OCI-LY1 (cell line): ENCODE measurements around the gene TOX2.

Experiments used
- H2AFZ ChIP-seq: fragments of 200-600 bp; sonication (generic), shearing (Covaris generic); 2 replicates; pipeline ENCODE4 v1.6.0; 2014; ENCODE audit warnings: antibody characterized with exemption, mild to moderate bottlenecking, low read length
- H3F3A ChIP-seq: fragments of 200-600 bp; sonication (generic), shearing (Covaris generic); 2 replicates; pipeline ENCODE4 v1.6.0; 2014; ENCODE audit warnings: mild to moderate bottlenecking, antibody characterized with exemption, low read length, moderate library complexity; ENCODE audit not compliant: insufficient read depth
- H3K27ac ChIP-seq: fragments of 200-600 bp; sonication (generic); 2 replicates; pipeline ENCODE4 v1.5.1; 2014; ENCODE audit warnings: low read length, mixed run types, mild to moderate bottlenecking, low read depth; ENCODE audit not compliant: poor library complexity, severe bottlenecking
- H3K27me3 ChIP-seq: fragments of 200-600 bp; sonication (generic); 2 replicates; pipeline ENCODE4 v1.6.0; 2014; ENCODE audit warnings: antibody characterized with exemption, mild to moderate bottlenecking, low read length, moderate library complexity; ENCODE audit not compliant: insufficient read depth
- H3K36me3 ChIP-seq: fragments of 200-600 bp; sonication (generic); 2 replicates; pipeline ENCODE4 v1.6.1; 2014; ENCODE audit warnings: mild to moderate bottlenecking, antibody characterized with exemption, low read length, moderate library complexity, mixed read lengths; ENCODE audit not compliant: insufficient read depth
- H3K4me1 ChIP-seq: fragments of 200-600 bp; sonication (generic); 2 replicates; pipeline ENCODE4 v1.5.1; 2014; ENCODE audit warnings: mild to moderate bottlenecking, low read length, moderate library complexity; ENCODE audit not compliant: insufficient read depth, severe bottlenecking
- H3K4me2 ChIP-seq: fragments of 200-600 bp; sonication (generic), shearing (Covaris generic); 2 replicates; pipeline ENCODE4 v1.6.1; 2014; ENCODE audit warnings: low read length
- H3K4me3 ChIP-seq: fragments of 200-600 bp; sonication (generic); 2 replicates; pipeline ENCODE4 v1.5.1; 2014; ENCODE audit warnings: low read length, low read depth, mild to moderate bottlenecking, mixed read lengths; ENCODE audit not compliant: poor library complexity, severe bottlenecking
- H3K79me2 ChIP-seq: fragments of 200-600 bp; shearing (Covaris generic); 2 replicates; pipeline ENCODE4 v1.6.1; 2016; ENCODE audit warnings: mixed run types, low read length, mixed read lengths; ENCODE audit not compliant: insufficient read depth
- H3K9ac ChIP-seq: fragments of 200-600 bp; sonication (generic), shearing (Covaris generic); 2 replicates; pipeline ENCODE4 v1.6.1; 2014; ENCODE audit warnings: mild to moderate bottlenecking, low read length, mixed read lengths
- H3K9me2 ChIP-seq: fragments of 200-600 bp; sonication (generic), shearing (Covaris generic); 2 replicates; pipeline ENCODE4 v1.6.1; 2014; ENCODE audit warnings: low read depth, mild to moderate bottlenecking, low read length, mixed read lengths
- H3K9me3 ChIP-seq: fragments of 200-600 bp; shearing (Covaris generic); 2 replicates; pipeline ENCODE4 v1.6.1; 2014; ENCODE audit warnings: low read length, mixed read lengths
- H4K20me1 ChIP-seq: fragments of 200-600 bp; sonication (generic), shearing (Covaris generic); 2 replicates; pipeline ENCODE4 v1.6.0; 2016; ENCODE audit warnings: mild to moderate bottlenecking, low read length; ENCODE audit not compliant: insufficient read depth
- EZH2 ChIP-seq: fragments of 200-600 bp; sonication (generic), shearing (Covaris generic); IDR thresholded peaks from 2 replicates; pipeline ENCODE4 v1.8.0; 2017; ENCODE audit warnings: borderline replicate concordance, mixed run types, mild to moderate bottlenecking, antibody characterized with exemption, low read length, moderate library complexity, mixed read lengths
- TF ChIP-seq, protein P1 (sequence below): fragments of 200-600 bp; sonication (generic), shearing (Covaris generic); IDR thresholded peaks from 2 replicates; pipeline ENCODE4 v1.5.1; 2017; ENCODE audit warnings: mild to moderate bottlenecking, antibody characterized with exemption, low read length, moderate library complexity, mixed read lengths

The TOX2 gene

DNA sequence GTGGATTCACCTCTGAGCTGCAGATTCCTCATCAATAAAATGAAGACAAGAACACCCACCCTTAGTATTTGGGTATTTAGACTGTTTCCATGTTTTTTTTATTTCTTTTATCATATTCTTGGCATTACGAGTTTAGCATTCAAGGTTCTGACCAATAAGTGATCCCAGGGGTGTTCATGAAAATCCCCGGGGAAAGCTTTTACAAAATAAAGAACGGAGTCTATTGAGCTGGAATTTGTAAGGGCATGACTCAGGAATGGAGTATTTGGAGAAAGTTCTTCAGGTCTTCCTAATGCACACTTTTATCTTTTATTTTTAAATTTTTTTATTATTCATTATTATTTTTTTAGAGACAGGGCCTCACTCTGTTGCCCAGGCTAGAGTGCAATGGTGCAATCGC, 19.4 kb upstream of the TOX2 start:
- no peak overlapping the region for H3K27ac ChIP-seq
- no peaks in the 10 kb centered on the region; the same call in 1 of the 2 replicates for H3K36me3 ChIP-seq
- no peaks in the 10 kb centered on the region for H3K4me1 ChIP-seq
- no peak overlapping the region for H3K4me2 ChIP-seq
- no peak for TF ChIP-seq EZH2
- TF ChIP-seq, protein P1, sequence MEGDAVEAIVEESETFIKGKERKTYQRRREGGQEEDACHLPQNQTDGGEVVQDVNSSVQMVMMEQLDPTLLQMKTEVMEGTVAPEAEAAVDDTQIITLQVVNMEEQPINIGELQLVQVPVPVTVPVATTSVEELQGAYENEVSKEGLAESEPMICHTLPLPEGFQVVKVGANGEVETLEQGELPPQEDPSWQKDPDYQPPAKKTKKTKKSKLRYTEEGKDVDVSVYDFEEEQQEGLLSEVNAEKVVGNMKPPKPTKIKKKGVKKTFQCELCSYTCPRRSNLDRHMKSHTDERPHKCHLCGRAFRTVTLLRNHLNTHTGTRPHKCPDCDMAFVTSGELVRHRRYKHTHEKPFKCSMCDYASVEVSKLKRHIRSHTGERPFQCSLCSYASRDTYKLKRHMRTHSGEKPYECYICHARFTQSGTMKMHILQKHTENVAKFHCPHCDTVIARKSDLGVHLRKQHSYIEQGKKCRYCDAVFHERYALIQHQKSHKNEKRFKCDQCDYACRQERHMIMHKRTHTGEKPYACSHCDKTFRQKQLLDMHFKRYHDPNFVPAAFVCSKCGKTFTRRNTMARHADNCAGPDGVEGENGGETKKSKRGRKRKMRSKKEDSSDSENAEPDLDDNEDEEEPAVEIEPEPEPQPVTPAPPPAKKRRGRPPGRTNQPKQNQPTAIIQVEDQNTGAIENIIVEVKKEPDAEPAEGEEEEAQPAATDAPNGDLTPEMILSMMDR, result no peak
- H3K9me3 ChIP-seq, result peaks cover 7% of the 10 kb centered on the region; the same call in 1 of the 2 replicates
- H4K20me1 ChIP-seq, result no peaks in the 10 kb centered on the region
- no peak overlapping the region for H3K9ac ChIP-seq
- peaks cover 4% of the 10 kb centered on the region; the same call in 1 of the 2 replicates for H3K27me3 ChIP-seq
- no peak overlapping the region for H2AFZ ChIP-seq
- H3K9me2 ChIP-seq, result no peaks in the 10 kb centered on the region
- no peak overlapping the region for H3K4me3 ChIP-seq
- no peaks in the 10 kb centered on the region for H3F3A ChIP-seq
- no peaks in the 10 kb centered on the region for H3K79me2 ChIP-seq

DNA sequence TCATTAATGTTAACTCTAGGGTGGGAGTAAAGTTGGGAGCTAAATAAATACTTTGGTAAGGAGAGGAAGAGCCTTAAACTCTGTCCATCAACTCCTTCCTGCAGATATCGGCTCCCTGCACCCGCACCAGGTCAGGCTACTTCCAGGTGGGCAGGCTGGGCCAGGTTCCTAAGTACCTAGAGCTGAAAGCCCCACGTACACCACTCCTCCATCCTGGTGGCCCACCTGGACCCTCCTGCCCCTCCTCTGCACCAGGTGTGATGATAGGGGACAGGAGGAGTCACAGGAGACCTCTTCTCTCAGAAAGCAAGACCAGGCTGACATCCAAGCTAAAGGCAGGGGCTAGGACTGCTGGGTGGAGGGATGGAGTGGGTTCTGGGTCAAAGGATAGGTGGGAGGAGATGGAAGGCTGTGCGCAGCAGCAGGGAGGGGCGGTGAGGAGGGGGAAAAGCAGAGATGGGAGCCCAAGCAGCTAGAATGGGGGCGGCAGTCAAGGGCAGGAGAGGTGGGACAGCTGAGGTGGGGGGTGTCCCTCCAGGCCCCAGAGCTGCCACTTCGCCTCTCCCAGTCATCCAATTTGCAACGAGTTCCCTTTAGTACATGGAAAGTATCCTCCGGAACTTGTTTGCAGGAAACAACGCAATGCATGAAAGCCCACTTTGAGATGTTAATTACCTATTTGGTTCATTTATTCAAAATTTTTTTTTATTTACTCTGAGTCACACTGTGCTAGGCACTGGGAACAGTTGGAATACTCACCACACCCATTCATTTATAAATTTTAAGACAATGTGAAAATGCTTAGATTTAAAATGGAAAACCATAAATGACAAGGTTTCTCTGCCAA, 15.2 kb upstream of the TOX2 start:
- no peaks in the 10 kb centered on the region for H4K20me1 ChIP-seq
- H3K4me3 ChIP-seq, result no peak overlapping the region
- H3F3A ChIP-seq, result no peaks in the 10 kb centered on the region
- no peak overlapping the region for H3K27ac ChIP-seq
- no peaks in the 10 kb centered on the region for H3K9me3 ChIP-seq
- TF ChIP-seq, protein P1, result no peak
- TF ChIP-seq EZH2, result no peak
- H3K36me3 ChIP-seq, result no peaks in the 10 kb centered on the region; the same call in 1 of the 2 replicates
- no peaks in the 10 kb centered on the region for H3K4me1 ChIP-seq
- no peak overlapping the region for H3K9ac ChIP-seq
- no peaks in the 10 kb centered on the region for H3K9me2 ChIP-seq
- H2AFZ ChIP-seq, result no peak overlapping the region
- H3K79me2 ChIP-seq, result no peaks in the 10 kb centered on the region
- no peak overlapping the region for H3K4me2 ChIP-seq
- H3K27me3 ChIP-seq, result 0 out of 2 replicates have a peak, but pooled peaks cover 4% of the 10 kb centered on the region

DNA sequence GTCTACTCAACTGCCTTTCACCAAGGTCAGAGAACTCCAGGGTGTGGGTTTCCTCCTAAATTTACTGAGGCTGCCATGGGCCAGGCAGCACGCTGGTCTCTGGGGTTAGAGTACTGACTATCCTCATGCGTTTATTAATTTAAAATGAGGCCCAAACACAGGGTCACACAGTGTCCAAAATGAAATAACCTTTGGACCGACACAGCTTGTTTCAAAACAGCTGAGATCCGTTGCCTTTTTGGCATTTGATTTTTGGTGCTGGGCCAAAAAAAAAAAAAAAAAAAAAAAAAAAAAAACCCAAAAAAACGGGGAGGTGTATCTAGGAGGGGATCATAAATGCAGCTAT, 14.6 kb upstream of the TOX2 start:
- Histone ChIP-seq H3K9me2 (no peaks in the 10 kb centered on the region), H3K79me2 (no peaks in the 10 kb centered on the region), H3K4me3 (no peak overlapping the region), H3K4me1 (no peaks in the 10 kb centered on the region), H3K36me3 (no peaks in the 10 kb centered on the region; the same call in 1 of the 2 replicates), H3K9me3 (no peaks in the 10 kb centered on the region), H3K27me3 (0 out of 2 replicates have a peak, but pooled peaks cover 4% of the 10 kb centered on the region), H4K20me1 (no peaks in the 10 kb centered on the region), H3F3A (no peaks in the 10 kb centered on the region), H3K27ac (no peak overlapping the region), H2AFZ (no peak overlapping the region), H3K9ac (no peak overlapping the region), H3K4me2 (no peak overlapping the region)
- TF ChIP-seq, protein P1, result no peak
- no peak for TF ChIP-seq EZH2
